CD8-positive, alpha-beta memory T cell (primary cell): ENCODE measurements around the gene PHPT1. TPM values are rescaled to one million over a fixed set of nuclear protein-coding genes. Genes with fewer than 3 reads are reported as not detected.
A peak's percentile ranks its signal among the peaks of the same experiment; 100 is the strongest.

ENCODE experiments used
- CTCF ChIA-PET: fragments of 350-600 bp; sonication (Branson Sonifier 250); formaldehyde crosslinking; loops from one replicate; lab custom pipeline; 2021; ENCODE audit warnings: antibody characterized with exemption; lab: Charles Lee
- POLR2A ChIA-PET: fragments of 350-600 bp; sonication (Branson Sonifier 250); formaldehyde crosslinking; loops from one replicate; lab custom pipeline; 2021; ENCODE audit warnings: antibody characterized with exemption; lab: Charles Lee
- DNase-seq, 5 donors: peaks; one replicate each; pipeline versions ENCODE4 v3.0.0 to v3.0.0-alpha.2; 2020 to 2022; ENCODE audit warnings: mixed read lengths in 1 of 5
- H3K27ac ChIP-seq: one replicate; pipeline ENCODE4 v1.7.0; 2013; ENCODE audit warnings: low read depth, mild to moderate bottlenecking, low read length, moderate library complexity
- H3K27me3 ChIP-seq: 2 replicates; pipeline ENCODE4 v1.7.0; 2013; ENCODE audit warnings: low read length, mild to moderate bottlenecking; ENCODE audit not compliant: insufficient read depth, poor library complexity, severe bottlenecking
- H3K36me3 ChIP-seq: 2 replicates; pipeline ENCODE4 v1.7.0; 2013; ENCODE audit warnings: mild to moderate bottlenecking, low read length, moderate library complexity; ENCODE audit not compliant: insufficient read depth
- H3K4me1 ChIP-seq: 2 replicates; pipeline ENCODE4 v1.7.0; 2013; ENCODE audit warnings: mild to moderate bottlenecking, low read length, moderate library complexity; ENCODE audit not compliant: insufficient read depth
- H3K4me3 ChIP-seq: 2 replicates; pipeline ENCODE4 v1.7.0; 2013; ENCODE audit warnings: mild to moderate bottlenecking, low read length
- H3K9me3 ChIP-seq: 2 replicates; pipeline ENCODE4 v1.7.0; 2013; ENCODE audit warnings: mild to moderate bottlenecking, low read length
- H3K27ac Mint-ChIP-seq, 8 donors: one replicate each; pipeline ENCODE4 v1.8.0; 2020 to 2021; ENCODE audit warnings: mixed read lengths in 8 of 8, mild to moderate bottlenecking in 6 of 8, inconsistent platforms in 3 of 8, moderate library complexity in 3 of 8
- H3K27me3 Mint-ChIP-seq, 2 donors: one replicate each; pipeline ENCODE4 v1.8.0; 2020 to 2021; ENCODE audit warnings: mixed read lengths in 2 of 2, mild to moderate bottlenecking in 1 of 2, moderate library complexity in 1 of 2
- H3K36me3 Mint-ChIP-seq, 3 donors: one replicate each; pipeline ENCODE4 v1.8.0; 2020 to 2021; ENCODE audit warnings: mixed read lengths in 3 of 3, inconsistent platforms in 1 of 3, mild to moderate bottlenecking in 1 of 3
- H3K4me1 Mint-ChIP-seq, 3 donors: one replicate each; pipeline ENCODE4 v1.8.0; 2020 to 2021; ENCODE audit warnings: mixed read lengths in 3 of 3, inconsistent platforms in 1 of 3, mild to moderate bottlenecking in 1 of 3
- H3K4me3 Mint-ChIP-seq, 7 donors: one replicate each; pipeline ENCODE4 v1.8.0; 2020 to 2021; ENCODE audit warnings: mixed read lengths in 7 of 7, mild to moderate bottlenecking in 6 of 7, moderate library complexity in 4 of 7, inconsistent platforms in 2 of 7
- H3K9me3 Mint-ChIP-seq, 5 donors: one replicate each; pipeline ENCODE4 v1.8.0; 2020 to 2022; ENCODE audit warnings: mixed read lengths in 5 of 5, mild to moderate bottlenecking in 3 of 5, moderate library complexity in 2 of 5, inconsistent platforms in 1 of 5
- polyA plus RNA-seq: library from polyadenylated mRNA; unstranded; fragments of 300-500 nt; fragmentation: Illumina TruSeq; gene quantifications from one replicate; pipeline ENCODE4 v1.2.3, GENCODE V29; 2021
- total RNA-seq, 2 experiments: library from RNA; stranded (reverse); gene quantifications; one replicate each; pipeline ENCODE4 v1.2.3, GENCODE V29; 2021

PHPT1 gene
- total and polyA plus RNA-seq, 3 experiments from 2014 or later, result 100.0 to 110 (median 108) TPM

DNA sequence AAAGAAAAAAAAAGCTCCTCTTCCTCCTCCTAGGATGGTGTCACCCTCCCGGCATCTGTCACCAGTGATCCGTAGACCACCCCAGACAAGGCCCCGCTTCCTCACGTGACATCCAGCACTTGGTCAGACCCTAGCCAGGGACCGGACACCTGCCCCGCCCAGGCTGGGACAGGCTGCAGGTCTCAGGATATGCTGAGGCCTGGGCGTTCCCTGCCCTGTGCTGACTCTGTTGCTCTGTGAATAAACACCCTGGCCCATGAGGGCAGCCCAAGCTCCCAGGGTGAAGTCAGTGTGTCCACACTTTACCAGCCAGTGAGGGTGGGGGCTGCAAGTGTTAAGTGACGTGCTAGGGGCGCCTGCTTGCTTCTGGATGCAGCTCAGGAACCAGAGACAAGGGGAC, 11.3 kb downstream of the PHPT1 start:
- H3K4me3 ChIP-seq, result no peak overlapping the region
- H3K9me3 ChIP-seq, result no peaks in the 10 kb centered on the region
- Mint-ChIP-seq H3K4me3 (no peak overlapping the region), H3K9me3 (no peaks in the 10 kb centered on the region), H3K27me3 (no peaks in the 10 kb centered on the region), H3K27ac (peak overlapping the region in 2 of 8 donors; percentile 52 to 76), H3K4me1 (peaks cover 9 to 20% (median 17%) of the 10 kb centered on the region in 3 donors), H3K36me3 (peaks cover 0 to 37% (median 3%) of the 10 kb centered on the region in 3 donors)
- ChIA-PET POLR2A (interaction anchor here (0.6 kb wide), 1 partner anchor 210 kb away, joined by 5 read pairs; the partner anchor contains the start of gene SAPCD2), CTCF (interaction anchor here (0.7 to 1.6 kb wide), 3 partner anchors 15 to 22 kb away, joined by 3 to 5 read pairs (median 4); no protein-coding TSS in a partner anchor)
- no peak overlapping the region for H3K27ac ChIP-seq
- no peak for DNase-seq
- H3K27me3 ChIP-seq, result no peaks in the 10 kb centered on the region
- H3K36me3 ChIP-seq, result peaks cover 19% of the 10 kb centered on the region
- peaks cover 7% of the 10 kb centered on the region for H3K4me1 ChIP-seq

DNA sequence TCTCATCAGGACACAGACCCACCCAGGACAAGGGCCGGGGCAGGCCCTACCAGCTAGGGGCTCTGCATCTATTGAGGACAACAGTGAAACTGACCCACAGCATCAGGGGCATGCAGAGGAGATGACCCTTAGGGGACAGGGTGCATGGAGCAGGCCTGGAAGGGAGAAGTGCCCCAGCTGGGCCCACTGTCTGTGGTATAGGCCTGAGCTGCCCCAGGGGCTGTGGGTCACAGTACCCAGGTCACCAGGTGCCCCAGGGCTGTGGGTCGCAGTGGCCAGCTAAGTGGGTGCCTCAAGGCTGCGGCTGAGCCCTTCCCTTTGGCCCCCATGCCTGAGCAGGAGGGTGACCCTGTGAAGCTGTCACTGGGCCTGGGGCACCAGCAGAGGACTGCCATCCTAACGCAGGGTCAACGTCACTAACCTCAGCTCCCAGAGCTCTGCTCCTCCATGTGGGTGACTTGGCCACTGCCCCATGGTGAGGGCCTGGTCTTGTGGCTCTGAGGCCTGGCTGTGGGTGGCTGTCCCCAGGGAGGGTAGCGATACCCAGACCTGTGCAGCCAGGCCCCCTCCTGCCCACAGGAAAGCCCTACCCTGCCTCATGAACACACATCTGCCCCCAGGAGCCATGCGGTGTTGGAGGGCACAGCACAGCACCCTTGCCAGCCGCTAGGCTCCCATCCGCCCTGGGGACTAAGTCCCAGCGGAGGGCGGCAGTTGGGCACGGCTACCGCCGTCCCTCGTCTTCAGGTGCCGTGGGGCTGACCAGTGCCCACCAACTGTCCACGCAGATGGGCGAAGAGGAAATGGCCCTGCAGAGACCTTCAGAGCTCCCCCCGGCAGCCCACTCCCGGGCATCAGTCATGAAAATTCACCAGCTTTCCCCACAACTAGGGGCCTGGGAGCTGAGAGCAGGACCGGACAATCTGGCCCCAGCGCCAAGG, 12.0 kb downstream of the PHPT1 start:
- no peaks in the 10 kb centered on the region for H3K9me3 Mint-ChIP-seq

DNA sequence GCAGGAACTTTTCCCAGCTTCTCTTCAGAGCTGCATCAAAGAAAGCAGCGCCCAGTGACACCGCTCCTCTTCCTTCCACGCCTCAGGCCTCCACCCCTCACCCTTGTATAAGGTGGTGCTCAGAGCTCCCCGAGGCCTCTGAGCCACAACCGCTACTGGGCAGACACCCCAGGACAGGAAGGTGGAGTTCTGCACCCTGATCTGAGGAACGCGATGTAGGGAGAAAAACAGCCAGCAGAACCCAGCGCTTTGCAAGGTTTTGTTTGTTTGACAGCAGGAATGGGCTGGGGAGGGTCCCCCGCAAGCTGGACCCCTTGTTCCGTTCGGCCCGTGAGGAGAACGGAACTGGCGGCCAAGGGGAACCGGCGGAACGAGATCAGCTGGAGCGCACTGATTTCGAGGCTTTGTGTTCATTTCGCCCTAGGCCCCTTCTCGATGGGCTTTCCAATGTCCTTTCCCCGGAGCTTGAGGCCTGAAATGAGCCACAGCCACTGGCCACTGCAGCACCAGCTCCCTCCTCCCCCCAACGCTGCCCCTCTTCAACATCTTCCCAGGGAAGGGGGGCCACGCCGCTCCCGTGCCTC, 12.8 kb downstream of the PHPT1 start:
- Mint-ChIP-seq H3K27ac (peak overlapping the region in 1 of 8 donors; percentile 73), H3K4me3 (peak overlapping the region in 1 of 7 donors; percentile 54), H3K36me3 (peaks cover 0 to 39% (median 3%) of the 10 kb centered on the region in 3 donors), H3K4me1 (peaks cover 11 to 23% (median 17%) of the 10 kb centered on the region in 3 donors), H3K9me3 (no peaks in the 10 kb centered on the region), H3K27me3 (no peaks in the 10 kb centered on the region)
- Histone ChIP-seq H3K4me3 (no peak overlapping the region), H3K36me3 (peaks cover 19% of the 10 kb centered on the region), H3K27me3 (no peaks in the 10 kb centered on the region), H3K4me1 (peaks cover 7% of the 10 kb centered on the region), H3K9me3 (no peaks in the 10 kb centered on the region), H3K27ac (no peak overlapping the region)
- no peak for DNase-seq
- ChIA-PET CTCF (interaction anchor here (1.0 to 1.6 kb wide), 3 partner anchors 13 to 20 kb away, joined by 3 to 4 read pairs (median 4); partner anchors contain the start of gene AJM1), POLR2A (no interaction called here)

More for the DNA sequence above, 12.0 kb downstream of the PHPT1 start:
- CTCF ChIA-PET, result interaction anchor here (0.7 to 1.6 kb wide), 5 partner anchors 14 to 21 kb away, joined by 3 to 5 read pairs (median 4); partner anchors contain the start of gene AJM1
- Histone ChIP-seq H3K4me1 (peaks cover 7% of the 10 kb centered on the region), H3K36me3 (peaks cover 19% of the 10 kb centered on the region), H3K9me3 (no peaks in the 10 kb centered on the region), H3K4me3 (no peak overlapping the region), H3K27me3 (no peaks in the 10 kb centered on the region), H3K27ac (no peak overlapping the region)
- peaks cover 11 to 23% (median 17%) of the 10 kb centered on the region in 3 donors for H3K4me1 Mint-ChIP-seq
- no peaks in the 10 kb centered on the region for H3K27me3 Mint-ChIP-seq
- H3K36me3 Mint-ChIP-seq, result peaks cover 0 to 39% (median 3%) of the 10 kb centered on the region in 3 donors
- no peak for DNase-seq
- peak overlapping the region in 1 of 7 donors; percentile 54 for H3K4me3 Mint-ChIP-seq
- POLR2A ChIA-PET, result interaction anchor here (0.6 kb wide), 1 partner anchor 209 kb away, joined by 5 read pairs; the partner anchor contains the start of gene SAPCD2
- peak overlapping the region in 1 of 8 donors; percentile 73 for H3K27ac Mint-ChIP-seq

DNA sequence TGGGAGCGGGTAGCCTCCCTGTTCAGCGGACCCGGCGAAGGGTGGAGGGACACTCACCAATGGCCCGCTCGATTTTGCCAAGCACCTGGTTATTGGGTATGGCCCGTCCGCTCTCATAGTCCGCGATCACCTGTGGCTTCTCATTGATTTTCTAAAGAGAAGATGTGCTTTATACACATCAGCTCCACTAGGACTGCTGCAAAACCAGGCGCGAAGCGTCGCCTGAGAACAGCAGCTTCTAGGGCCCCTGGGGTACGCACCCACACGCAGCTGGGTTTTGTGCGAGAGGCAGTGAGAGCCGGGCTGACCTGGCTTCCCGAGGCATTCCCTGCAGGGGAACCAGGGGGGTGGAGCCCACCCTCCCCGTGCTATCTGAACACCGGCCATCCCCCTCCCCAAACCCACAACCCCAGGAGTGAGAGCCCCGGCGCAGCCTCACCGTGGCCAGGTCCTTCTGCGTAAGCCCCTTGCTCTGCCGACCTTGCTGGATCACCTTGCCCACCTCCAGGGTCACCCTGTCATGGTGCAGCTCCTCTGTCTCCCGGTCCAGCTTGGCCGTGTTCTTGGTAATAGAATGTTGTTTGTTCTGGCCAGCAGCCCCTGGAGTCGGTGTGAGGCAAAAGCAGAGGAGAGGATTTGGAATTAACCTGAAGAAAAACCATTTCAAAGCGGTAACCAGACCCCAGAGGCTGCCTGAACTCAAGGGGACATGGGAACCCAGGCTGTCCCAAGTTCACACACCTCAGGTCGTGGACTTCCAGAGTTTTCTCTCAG, 13.8 kb downstream of the PHPT1 start:
- Mint-ChIP-seq H3K27me3 (no peaks in the 10 kb centered on the region), H3K9me3 (no peaks in the 10 kb centered on the region), H3K4me1 (peaks cover 12 to 23% (median 17%) of the 10 kb centered on the region in 3 donors), H3K27ac (peak overlapping the region in 1 of 8 donors; percentile 69), H3K4me3 (peak overlapping the region in 3 of 7 donors; percentile 13 to 69 (median 34)), H3K36me3 (peaks cover 0 to 39% (median 3%) of the 10 kb centered on the region in 3 donors)
- no peak for DNase-seq
- Histone ChIP-seq H3K4me1 (peaks cover 7% of the 10 kb centered on the region), H3K27ac (no peak overlapping the region), H3K4me3 (no peak overlapping the region), H3K9me3 (no peaks in the 10 kb centered on the region), H3K36me3 (peaks cover 19% of the 10 kb centered on the region), H3K27me3 (no peaks in the 10 kb centered on the region)
- CTCF ChIA-PET, result no interaction called here
- POLR2A ChIA-PET, result interaction anchor here (1.6 kb wide), 1 partner anchor 19 kb away, joined by 4 read pairs; no protein-coding TSS in a partner anchor

DNA sequence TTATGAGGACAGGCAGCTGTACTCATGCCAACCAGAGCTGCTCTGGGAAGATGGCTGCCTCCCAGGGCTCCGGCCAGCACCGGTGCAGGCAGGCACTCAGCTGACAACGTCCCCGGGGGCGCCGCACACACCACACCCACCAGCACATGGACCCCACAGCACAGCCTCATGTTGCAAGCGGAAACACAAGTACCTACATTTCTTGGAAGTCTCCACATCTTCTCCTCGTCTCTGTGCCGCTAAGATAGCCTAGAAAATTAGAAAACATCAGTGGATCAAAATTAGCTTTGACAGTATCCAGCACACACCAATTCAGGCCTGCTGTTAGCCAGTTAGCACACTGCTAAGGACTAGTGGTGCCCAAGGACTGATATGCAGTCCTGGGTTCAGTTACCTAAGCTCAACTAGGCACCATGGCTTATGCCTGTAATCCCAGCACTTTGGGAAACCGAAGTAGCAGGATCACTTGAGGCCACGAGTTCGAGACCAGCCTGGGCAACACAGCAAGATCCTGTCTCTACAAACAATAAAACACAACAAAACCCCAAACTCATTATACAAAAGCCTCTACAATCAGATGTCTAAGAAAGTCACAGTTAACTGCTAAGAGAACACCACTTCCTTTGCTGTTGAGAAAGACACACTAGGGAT, 14.5 kb downstream of the PHPT1 start:
- CTCF ChIA-PET, result no interaction called here
- Mint-ChIP-seq H3K9me3 (no peaks in the 10 kb centered on the region), H3K27me3 (no peaks in the 10 kb centered on the region), H3K27ac (peak overlapping the region in 4 of 8 donors; percentile 23 to 71 (median 64)), H3K4me3 (peak overlapping the region in 6 of 7 donors; percentile 13 to 95 (median 28)), H3K36me3 (peaks cover 0 to 39% (median 3%) of the 10 kb centered on the region in 3 donors), H3K4me1 (peaks cover 12 to 23% (median 17%) of the 10 kb centered on the region in 3 donors)
- no peaks in the 10 kb centered on the region for H3K27me3 ChIP-seq
- H3K4me1 ChIP-seq, result peaks cover 7% of the 10 kb centered on the region
- POLR2A ChIA-PET, result interaction anchor here (1.6 kb wide), 1 partner anchor 18 kb away, joined by 4 read pairs; no protein-coding TSS in a partner anchor
- no peaks in the 10 kb centered on the region for H3K9me3 ChIP-seq
- no peak overlapping the region for H3K4me3 ChIP-seq
- peaks cover 19% of the 10 kb centered on the region for H3K36me3 ChIP-seq
- DNase-seq, result no peak
- H3K27ac ChIP-seq, result no peak overlapping the region

DNA sequence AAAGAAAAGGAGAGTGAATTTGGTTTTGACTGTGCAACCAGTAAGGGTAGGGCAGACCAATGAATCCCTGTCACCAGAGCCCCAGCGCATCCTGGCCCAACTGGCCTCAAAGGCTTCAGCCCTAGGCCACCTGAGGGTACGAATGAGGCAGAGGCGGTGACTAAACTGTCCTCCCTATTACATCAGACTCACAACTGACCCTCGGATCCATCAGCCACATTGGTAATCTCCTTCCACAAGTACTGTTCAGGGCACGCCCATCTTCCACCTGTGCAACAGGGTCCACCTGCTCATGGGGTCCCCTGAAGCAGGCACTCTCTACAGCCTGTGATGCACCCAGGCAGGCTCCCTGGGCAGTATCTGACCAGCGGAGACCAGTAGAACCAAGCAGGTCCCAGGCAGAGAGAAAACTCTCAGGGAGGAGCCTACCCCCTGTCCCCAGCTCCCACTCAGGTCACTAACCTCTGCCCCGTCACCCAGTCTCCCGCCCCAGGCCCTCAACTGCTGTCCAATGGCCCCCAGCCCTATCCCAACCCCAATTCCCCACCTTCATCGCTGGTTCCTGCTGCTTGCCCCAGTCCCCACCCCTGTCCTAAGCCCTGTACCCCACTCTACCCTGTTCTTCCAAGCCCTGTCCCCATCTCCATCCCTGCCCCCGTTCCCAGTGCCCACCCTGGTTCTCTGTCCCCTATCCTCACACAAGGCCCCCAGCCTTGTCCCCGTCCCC, 16.0 kb downstream of the PHPT1 start:
- Mint-ChIP-seq H3K9me3 (no peaks in the 10 kb centered on the region), H3K36me3 (peaks cover 0 to 39% (median 3%) of the 10 kb centered on the region in 3 donors), H3K4me3 (peak overlapping the region; percentile 81 to 95 (median 84)), H3K27ac (peak overlapping the region in 7 of 8 donors; percentile 63 to 87 (median 80)), H3K27me3 (no peaks in the 10 kb centered on the region), H3K4me1 (peaks cover 12 to 23% (median 17%) of the 10 kb centered on the region in 3 donors)
- Histone ChIP-seq H3K27me3 (no peaks in the 10 kb centered on the region), H3K9me3 (no peaks in the 10 kb centered on the region), H3K27ac (peak overlapping the region; percentile 69), H3K4me3 (peak overlapping the region; percentile 66), H3K4me1 (peaks cover 7% of the 10 kb centered on the region), H3K36me3 (peaks cover 19% of the 10 kb centered on the region)
- ChIA-PET CTCF (no interaction called here), POLR2A (no interaction called here)
- DNase-seq, result no peak
